ENCODE measurements around the gene CCDC146.

- TF ChIP-seq CTCF (IDR thresholded peaks at IDR 0.05) (no peak), POLR2AphosphoS5 (IDR thresholded peaks at IDR 0.05; ENCODE audit: low read depth, low read length) (no peak), EP300 (IDR thresholded peaks at IDR 0.05; ENCODE audit: borderline replicate concordance in 1 of 2, low read depth in 1 of 2, low read length in 1 of 2) (no peak), RFX5 (IDR thresholded peaks at IDR 0.05; ENCODE audit: low read length) (no peak), YY1 (IDR thresholded peaks at IDR 0.05; ENCODE audit: low read depth) (no peak), MXI1 (IDR thresholded peaks at IDR 0.05; ENCODE audit: low read depth, low read length) (no peak), FOXM1 (IDR thresholded peaks at IDR 0.05; ENCODE audit: low read depth) (no peak)
Observed at GRCh38 chr7:77199013-77199966, 76.9 kb downstream of the CCDC146 start, which contains the start of gene FGL2.
